ENCODE data around the gene SPOCK2. TPM values are rescaled to one million over a fixed set of nuclear protein-coding genes. Genes with fewer than 3 reads are reported as not detected.

The SPOCK2 gene
- total and polyA plus RNA-seq, 4 donors: 24.1 to 103 (median 60.1) TPM

- Histone ChIP-seq H3K4me1 (ENCODE audit: control insufficient read depth in 5 of 5, insufficient read depth in 5 of 5, low read length in 5 of 5) (peaks cover 14 to 44% (median 22%) of the 10 kb centered on the region in 5 donors), H3K27me3 (ENCODE audit: control insufficient read depth in 3 of 3, insufficient read depth in 3 of 3, low read length in 2 of 3) (no peaks in the 10 kb centered on the region), H3K36me3 (ENCODE audit: control insufficient read depth in 4 of 4, insufficient read depth in 4 of 4, low read length in 4 of 4) (peaks cover 0 to 7% (median 0%) of the 10 kb centered on the region in 4 donors), H3K9me3 (ENCODE audit: control insufficient read depth in 4 of 4, insufficient read depth in 3 of 4, low read length in 3 of 4) (no peaks in the 10 kb centered on the region), H3K9ac (ENCODE audit: insufficient read depth in 1 of 2, low read length in 2 of 2) (no peak overlapping the region), H3K4me3 (no peak overlapping the region), H3K27ac (ENCODE audit: low read depth in 1 of 2, low read length in 1 of 2) (peak overlapping the region in 1 of 2 donors; percentile 7)
- DNase-seq (no peak), ATAC-seq (ENCODE audit: insufficient read depth, low FRiP score) (no peak)
- WGBS, 2 donors: 82 to 95% methylated on average over 13 of the region's 13 CpGs
- no peak for TF ChIP-seq CTCF (IDR thresholded peaks at IDR 0.05; ENCODE audit: control extremely low read depth, extremely low read depth)
Measured at GRCh38 chr10:72013202-72013945, 75.0 kb downstream of the SPOCK2 start.

GRCh38 chr10:72012796-72013195 is 75.6 kb downstream of the SPOCK2 start:
- no peak for TF ChIP-seq CTCF (IDR thresholded peaks at IDR 0.05; ENCODE audit: control extremely low read depth, extremely low read depth)
- H3K4me3 ChIP-seq: no peak overlapping the region
- peaks cover 0 to 7% (median 2%) of the 10 kb centered on the region in 4 donors for H3K36me3 ChIP-seq (ENCODE audit: control insufficient read depth in 4 of 4, insufficient read depth in 4 of 4, low read length in 4 of 4)
- ATAC-seq (ENCODE audit: insufficient read depth, low FRiP score) (no peak), DNase-seq (no peak)
- peak overlapping the region in 1 of 2 donors; percentile 7 for H3K27ac ChIP-seq (ENCODE audit: low read depth in 1 of 2, low read length in 1 of 2)
- no peak overlapping the region for H3K9ac ChIP-seq (ENCODE audit: insufficient read depth in 1 of 2, low read length in 2 of 2)
- H3K9me3 ChIP-seq (ENCODE audit: control insufficient read depth in 4 of 4, insufficient read depth in 3 of 4, low read length in 3 of 4): peaks cover 0 to 4% (median 0%) of the 10 kb centered on the region in 4 donors
- H3K4me1 ChIP-seq (ENCODE audit: control insufficient read depth in 5 of 5, insufficient read depth in 5 of 5, low read length in 5 of 5): peaks cover 14 to 44% (median 21%) of the 10 kb centered on the region in 5 donors
- 82 to 95% methylated on average over 7 of the region's 7 CpGs for WGBS, 2 donors
- no peaks in the 10 kb centered on the region for H3K27me3 ChIP-seq (ENCODE audit: control insufficient read depth in 3 of 3, insufficient read depth in 3 of 3, low read length in 2 of 3)

- ATAC-seq (ENCODE audit: insufficient read depth, low FRiP score): no peak
- 92% methylated on average over 7 of the region's 7 CpGs for WGBS, 2 donors
- H3K4me1 ChIP-seq (ENCODE audit: control insufficient read depth in 5 of 5, insufficient read depth in 5 of 5, low read length in 5 of 5): peaks cover 14 to 41% (median 19%) of the 10 kb centered on the region in 5 donors
- H3K36me3 ChIP-seq (ENCODE audit: control insufficient read depth in 4 of 4, insufficient read depth in 4 of 4, low read length in 4 of 4): peaks cover 0 to 10% (median 5%) of the 10 kb centered on the region in 4 donors
- no peak overlapping the region for H3K27ac ChIP-seq (ENCODE audit: low read depth in 1 of 2, low read length in 1 of 2)
- no peaks in the 10 kb centered on the region for H3K27me3 ChIP-seq (ENCODE audit: control insufficient read depth in 3 of 3, insufficient read depth in 3 of 3, low read length in 2 of 3)
- H3K4me3 ChIP-seq: no peak overlapping the region
- TF ChIP-seq CTCF (IDR thresholded peaks at IDR 0.05; ENCODE audit: control extremely low read depth, extremely low read depth): no peak
- peaks cover 0 to 4% (median 0%) of the 10 kb centered on the region in 4 donors for H3K9me3 ChIP-seq (ENCODE audit: control insufficient read depth in 4 of 4, insufficient read depth in 3 of 4, low read length in 3 of 4)
- no peak for DNase-seq
- no peak overlapping the region for H3K9ac ChIP-seq (ENCODE audit: insufficient read depth in 1 of 2, low read length in 2 of 2)
Measured at GRCh38 chr10:72011976-72012512, 76.3 kb downstream of the SPOCK2 start.
